HG03442 (cell line): ENCODE results near the gene NPPC.
"Not testable (repeated sequence)": the region's sequence is repeated elsewhere in the genome, so short reads cannot be mapped to it uniquely, and the experiment has no call there.

Experiments used
- ATAC-seq: cut with Tn5 transposase; IDR thresholded peaks from one replicate; pipeline ENCODE4 v1.9.1; 2021; ENCODE audit warnings: mild to moderate bottlenecking, moderate library complexity; ENCODE audit not compliant: unreplicated experiment

Gene NPPC

DNA sequence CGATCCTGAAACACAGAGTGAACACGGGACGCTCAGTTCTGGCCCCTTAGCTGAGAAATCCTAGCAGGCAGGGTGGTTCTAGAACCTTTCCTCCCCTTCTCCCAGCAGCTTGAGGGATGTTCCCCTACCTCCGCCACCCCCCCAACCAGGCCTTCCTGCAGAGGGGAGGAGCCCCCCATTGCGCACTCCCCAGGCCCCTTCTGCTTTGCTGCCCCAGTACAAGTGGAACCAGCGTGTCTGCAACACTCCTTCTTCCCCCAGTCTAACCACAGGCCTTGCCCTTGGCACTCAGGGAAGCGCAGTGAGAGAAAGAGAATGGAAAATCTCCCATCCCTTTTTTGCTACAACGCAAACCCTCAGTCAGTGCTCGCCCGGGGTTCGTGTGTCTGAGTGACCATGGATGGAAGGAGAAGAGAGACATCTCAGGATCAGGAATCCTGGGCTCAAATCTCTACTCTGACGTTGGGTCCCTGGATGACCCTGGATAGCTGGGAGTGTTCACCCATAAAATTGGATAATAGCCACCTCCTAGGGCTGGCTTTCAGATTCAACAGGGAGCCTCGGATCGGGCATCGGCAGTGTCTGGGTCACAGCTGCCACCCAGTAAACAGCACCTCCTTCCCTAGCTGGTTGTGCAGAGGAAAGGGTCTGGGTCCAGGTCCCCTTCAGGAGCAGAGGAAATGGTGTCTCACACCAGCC is 3.7 kb downstream of the NPPC start:
- no peak for ATAC-seq

- ATAC-seq = no peak
Measured at GRCh38 chr2:231920795-231921194, 5.4 kb downstream of the NPPC start.

GRCh38 chr2:231920366-231920765 is 5.8 kb downstream of the NPPC start:
- no peak for ATAC-seq

DNA sequence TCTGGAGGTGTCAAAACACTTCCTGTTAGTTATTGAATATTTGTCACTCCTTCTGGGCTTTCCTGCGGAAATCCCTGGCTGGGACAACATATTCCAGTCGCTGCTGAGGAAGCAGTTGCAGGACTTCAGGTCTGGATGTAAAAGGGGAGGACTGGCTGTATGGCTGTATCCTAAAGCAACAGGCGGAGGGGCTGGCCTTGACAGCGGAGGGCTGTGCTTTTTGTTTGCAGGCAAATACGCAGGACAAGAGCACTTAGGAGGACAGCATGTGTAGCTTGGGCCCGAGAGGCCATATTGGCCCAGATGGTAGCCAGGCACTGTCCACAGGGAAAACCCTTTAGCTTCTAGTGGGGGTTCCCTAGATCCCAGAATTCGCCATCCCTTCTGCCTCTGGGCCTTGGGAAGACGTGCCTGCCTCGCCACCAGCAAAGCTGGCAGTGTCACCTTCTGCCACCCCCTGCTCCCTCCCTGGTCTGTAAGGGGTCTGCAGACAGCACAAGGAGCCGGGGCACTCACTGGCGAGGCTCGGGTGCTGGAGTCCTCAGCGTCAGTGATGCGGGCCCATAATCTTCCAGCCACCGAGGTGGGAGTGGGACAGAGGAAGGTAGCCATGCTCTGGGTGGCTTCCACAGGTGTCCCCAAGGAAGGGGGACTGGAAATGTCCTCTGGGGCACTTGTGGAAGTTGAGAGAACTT is 6.7 kb downstream of the NPPC start:
- ATAC-seq = no peak

DNA sequence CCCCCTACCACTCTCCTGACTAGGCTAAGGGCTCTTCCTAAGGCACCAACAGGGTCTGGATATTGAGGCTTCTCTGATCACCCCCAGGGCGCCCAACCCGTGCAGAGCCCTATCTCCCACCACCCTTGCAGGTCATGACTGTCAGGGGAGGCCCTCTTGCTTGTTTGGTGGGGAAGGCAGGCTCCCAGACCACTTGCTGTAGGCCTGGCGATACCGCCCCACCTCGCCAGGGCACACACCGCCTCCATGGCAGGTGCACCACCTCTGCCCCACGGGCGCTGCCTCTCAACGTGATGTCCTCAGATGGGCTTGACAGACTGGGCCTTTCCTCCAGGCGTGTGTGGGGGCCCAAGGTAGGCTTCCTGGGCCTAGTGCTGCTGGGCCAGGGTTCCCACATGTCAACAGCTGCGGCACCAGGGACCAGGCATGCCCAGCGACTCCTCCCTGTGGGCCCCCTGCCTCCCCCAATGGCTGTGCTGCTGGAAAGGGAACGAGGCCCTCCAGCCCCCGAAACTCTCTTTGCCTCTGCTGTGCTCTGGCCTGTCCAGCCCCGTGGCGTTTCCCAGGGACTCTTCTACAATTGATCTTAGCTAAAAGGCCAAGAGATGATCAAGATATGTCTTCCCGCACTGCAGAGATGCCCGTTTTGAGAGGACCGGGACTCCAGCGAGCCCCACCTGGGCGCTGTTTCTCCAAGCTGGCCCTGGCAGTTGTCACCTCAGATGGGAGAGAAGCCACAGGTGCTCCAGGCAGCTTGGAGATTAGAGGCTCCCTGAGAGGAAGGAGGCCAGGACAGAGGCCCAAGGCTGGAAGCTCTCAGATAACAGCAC is 7.5 kb downstream of the NPPC start:
- no peak for ATAC-seq

DNA sequence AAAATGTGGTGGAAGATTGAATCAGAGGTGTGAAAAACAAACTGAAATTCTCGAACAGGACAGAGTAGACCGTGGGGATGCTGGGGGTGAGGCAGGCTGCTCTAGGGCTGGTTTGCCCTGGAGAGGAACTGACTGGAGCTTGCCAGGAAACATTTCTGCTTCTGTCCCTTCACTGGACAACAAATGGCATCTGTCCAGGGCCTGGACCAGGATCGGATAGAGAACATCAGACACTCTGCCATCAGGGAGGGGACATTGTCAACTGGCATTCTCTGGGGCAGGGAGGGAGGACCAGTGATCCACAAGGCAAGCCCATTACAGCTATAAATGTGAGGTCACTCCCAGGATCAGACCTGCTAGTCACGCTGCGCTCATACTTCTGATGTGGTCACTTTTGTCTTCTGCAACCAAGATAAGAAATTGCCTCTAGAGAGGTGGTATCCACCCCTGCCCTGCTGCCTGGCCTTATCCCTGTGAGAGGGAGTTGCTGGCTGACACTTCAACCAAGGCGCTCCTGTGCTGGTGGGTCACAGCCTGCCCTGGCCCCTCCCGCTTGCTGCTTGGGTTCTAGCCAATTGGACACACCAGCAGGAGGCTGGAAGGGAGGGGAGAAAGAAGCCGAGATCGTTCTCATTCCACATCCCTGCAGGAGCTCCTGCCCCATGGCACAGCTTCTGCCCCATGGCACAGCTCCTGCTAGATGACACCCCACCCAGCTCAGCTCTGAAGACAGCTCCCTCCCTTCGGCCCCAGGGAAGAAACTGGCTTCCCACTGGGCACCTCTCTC is 8.7 kb downstream of the NPPC start:
- no peak for ATAC-seq

DNA sequence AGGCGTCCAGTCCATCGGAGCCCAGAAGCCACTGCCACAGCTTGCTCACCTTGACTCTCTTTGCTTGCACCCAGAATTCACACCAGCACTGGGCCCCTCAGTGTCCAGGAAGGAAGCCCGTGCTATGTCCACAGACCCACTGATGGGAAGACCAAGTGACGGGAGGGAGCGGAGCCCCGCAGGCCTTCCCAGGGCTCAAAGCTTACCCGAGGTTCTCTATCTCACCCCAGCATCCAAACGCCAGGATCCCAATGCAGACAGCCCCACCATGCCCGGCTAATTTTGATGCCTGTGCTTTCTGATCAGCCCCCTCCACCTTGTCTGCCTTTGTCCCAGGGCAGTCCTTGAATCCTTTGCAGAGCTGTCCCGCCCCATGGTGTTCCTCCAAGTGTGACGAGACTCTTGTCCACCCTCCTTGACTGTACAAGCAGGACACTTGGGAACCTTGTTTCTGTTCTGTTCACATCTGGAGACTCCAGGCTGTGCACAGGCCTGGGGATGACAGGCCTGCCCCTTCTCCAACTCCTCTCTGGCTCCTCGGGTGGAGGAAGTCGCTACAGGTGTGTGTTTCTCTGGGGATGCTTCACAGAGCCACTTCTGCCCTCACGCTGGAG is 12.0 kb downstream of the NPPC start:
- no peak for ATAC-seq

DNA sequence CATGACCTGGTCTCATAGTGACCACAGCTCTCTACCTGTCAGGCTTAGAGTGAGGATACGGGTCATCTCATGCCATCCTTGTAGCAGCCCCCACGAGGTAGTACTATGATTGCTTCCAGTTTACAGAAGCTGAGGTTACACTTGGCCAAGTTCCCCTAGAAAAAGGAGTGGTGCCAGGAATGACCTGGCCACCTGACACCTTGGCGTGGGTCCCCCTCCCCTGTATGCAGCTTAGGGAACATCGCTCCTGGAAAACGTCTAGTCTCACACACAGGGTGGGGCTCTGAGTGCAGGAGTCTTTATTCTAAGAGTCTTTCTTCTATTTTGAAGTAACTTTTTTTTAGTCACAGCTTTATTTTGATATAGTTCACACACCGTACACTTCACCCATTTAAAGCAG is 14.8 kb downstream of the NPPC start:
- ATAC-seq = no peak

DNA sequence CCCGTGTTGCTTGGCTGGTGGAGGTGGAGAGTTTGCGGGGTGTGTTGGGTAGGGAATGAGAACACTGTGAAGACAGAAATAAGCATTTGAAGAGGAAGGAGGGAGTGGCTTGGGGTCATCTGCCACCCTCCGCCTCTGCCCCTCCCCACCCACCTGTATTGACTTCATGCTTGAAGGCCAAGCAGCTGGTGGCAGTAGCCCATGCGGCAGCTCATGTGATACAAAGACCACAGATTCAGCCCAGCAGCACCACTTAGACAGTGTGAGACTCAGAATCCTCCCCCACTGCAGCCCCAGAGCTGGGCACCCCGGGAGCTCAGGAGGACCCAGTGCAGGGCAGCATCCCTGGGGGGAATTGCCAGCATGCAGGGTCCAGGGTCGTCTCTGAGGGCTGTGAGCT is 15.4 kb downstream of the NPPC start:
- no peak for ATAC-seq

DNA sequence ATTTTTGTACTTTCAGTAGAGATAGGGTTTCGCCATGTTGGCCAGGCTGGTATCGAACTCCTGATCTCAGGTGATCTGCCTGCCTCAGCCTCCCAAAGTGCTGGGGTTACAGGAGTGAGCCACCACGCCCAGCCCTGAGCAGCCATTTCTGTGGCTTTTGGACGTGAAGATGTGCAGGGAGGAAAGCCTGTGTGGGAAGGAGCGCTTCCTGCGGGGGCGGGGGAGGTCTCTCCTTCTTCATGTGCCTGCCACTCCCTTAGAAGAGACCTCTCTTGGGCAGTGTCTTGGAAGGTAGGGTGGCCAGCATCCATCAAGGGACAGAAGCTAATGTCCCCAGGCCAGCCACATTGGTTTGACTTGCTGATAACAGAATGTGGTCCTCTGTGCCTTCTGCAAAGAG is 16.0 kb downstream of the NPPC start:
- ATAC-seq = not testable (repeated sequence)

- ATAC-seq = no peak
Measured at GRCh38 chr2:231909631-231910030, 16.6 kb downstream of the NPPC start.

DNA sequence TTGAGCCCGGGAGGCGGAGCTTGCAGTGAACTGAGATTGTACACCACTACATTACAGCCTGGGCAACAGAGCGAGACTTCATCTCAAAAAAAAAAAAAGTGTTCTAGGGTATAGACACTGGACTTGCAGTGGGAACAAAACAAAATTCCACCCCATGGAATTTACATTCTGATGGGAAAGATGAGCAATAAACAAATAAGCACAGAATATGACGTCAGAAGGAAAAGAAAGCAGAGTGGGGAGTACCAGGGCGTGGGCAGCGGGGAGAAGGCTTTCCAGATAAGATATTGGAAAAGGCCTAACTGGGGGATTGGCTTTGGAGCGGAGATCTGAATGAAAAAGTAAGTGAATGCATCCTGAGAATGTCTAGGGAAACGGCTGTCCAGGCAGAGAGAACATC is 17.6 kb downstream of the NPPC start:
- ATAC-seq = no peak

DNA sequence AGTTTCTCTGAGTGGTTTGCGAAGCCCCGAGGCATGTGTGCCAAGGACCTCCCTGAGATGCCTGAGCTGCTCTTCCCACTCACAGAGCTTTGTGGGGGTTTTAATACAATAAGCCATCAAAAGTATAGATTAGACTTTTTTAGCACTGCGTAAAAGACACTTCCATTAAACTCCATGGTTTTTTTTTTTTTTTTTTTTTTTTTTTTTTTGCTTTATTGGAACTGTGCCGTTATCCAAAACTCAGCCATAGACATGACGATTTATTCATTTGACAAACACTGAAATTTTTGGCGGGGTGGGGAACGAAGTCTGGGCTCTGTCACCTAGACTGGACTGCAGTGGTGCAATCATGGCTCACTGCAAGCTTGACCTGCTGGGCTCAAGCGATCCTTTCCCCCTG is 18.4 kb downstream of the NPPC start:
- no peak for ATAC-seq

DNA sequence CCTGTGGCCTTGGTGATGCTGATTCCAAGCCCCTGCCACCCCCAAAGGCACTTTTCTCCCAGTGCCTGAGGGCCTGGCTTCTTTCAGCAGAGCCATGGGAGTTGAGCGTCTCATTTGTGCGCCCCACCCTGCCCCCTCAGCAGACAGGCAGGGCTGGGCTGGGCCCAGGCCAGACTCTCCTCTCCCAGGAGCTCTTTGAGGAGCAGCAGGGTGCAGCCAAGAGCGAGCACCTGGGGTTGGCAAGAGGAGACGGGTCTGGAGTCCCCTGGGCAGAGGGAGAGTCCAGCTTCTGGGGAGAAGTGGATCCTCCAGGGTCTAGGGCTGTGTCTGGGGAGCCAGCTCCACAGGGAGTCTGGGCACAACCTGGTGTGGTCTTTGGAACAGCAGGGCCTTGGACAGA is 21.2 kb downstream of the NPPC start:
- ATAC-seq = no peak

- no peak for ATAC-seq
Measured at GRCh38 chr2:231904161-231904611, 22.0 kb downstream of the NPPC start.

DNA sequence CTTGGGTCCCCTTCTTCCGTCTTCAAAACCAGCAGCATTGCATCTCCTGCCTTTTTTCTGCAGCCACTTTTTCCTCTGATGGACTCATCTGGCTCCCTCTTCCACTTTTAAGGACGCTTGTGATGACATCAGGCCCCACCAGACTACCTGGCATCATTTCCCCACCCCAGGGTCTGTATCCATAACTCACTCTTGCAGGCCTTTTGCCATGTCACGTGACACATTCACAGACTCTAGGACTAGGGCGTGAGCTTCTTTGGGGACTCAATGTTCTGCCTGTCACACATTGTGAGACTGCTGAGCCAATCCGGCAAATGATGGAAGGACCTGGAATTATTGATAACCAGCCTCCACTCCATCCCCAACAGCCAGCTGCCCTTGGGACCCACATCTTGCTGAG is 23.6 kb downstream of the NPPC start:
- ATAC-seq = no peak

- no peak for ATAC-seq
Measured at GRCh38 chr2:231900972-231901371, 25.2 kb downstream of the NPPC start.

DNA sequence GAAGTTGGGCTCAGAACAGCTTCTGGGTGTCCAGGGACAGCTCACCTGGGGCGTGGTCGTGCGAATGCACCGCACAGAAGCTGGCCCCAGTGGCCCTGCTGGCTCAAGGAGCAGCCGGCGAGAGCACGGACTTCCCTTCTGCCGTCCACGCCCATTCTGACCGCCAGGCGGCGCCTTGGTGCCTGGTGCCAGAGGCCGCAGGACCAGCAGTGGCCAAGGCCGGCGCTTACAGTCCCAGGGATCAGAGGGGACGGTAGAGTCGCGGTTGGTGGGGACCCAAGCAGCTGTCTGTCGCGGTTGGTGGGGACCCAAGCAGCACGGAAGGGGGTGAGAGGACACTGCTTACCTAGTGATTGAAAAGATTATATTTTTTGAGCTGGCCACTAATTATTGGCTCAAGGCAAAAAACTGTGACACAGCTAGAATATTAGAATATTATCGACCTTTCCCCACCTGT is 25.7 kb downstream of the NPPC start:
- no peak for ATAC-seq

GRCh38 chr2:231894566-231895380 is 31.4 kb downstream of the NPPC start:
- no peak for ATAC-seq

DNA sequence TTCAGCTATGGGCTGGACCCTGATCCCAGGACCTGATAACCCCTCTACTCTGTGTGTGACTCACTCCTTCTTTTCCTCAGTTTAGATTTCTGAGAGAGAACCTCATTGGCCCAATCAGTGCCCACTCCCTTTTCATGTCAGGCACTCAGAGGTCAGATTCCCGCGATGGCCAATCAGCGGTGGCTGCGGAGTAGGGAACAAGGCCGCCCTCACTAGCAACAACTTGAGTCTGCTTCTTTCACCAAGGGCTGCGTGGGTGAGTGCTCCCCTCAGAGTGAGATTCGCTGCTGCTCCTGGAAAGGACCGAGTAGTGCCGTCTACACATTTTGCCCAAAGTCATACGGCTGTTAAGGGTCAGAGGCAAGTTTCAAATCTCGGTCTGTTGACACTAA is 34.7 kb downstream of the NPPC start:
- ATAC-seq = no peak
